Chondrocyte (in vitro differentiated cells): Measurements from ENCODE around the gene HSPG2. TPM values are rescaled to one million over a fixed set of nuclear protein-coding genes. Genes with fewer than 3 reads are reported as not detected.
A peak's percentile ranks its signal among the peaks of the same experiment; 100 is the strongest.

Experiments used
- DNase-seq: peaks from one replicate; pipeline ENCODE4 v3.0.0; 2021; ENCODE audit warnings: mixed read lengths, low spot score
- H3K27ac Mint-ChIP-seq: one replicate; pipeline ENCODE4 v1.8.0; 2021; ENCODE audit warnings: mild to moderate bottlenecking, moderate library complexity, mixed read lengths; ENCODE audit not compliant: unreplicated experiment
- H3K27me3 Mint-ChIP-seq: 2 replicates; pipeline ENCODE4 v1.8.0; 2021; ENCODE audit warnings: low read depth, mixed read lengths
- H3K36me3 Mint-ChIP-seq: 2 replicates; pipeline ENCODE4 v1.8.0; 2021; ENCODE audit warnings: low read depth, mixed read lengths
- H3K4me1 Mint-ChIP-seq: 2 replicates; pipeline ENCODE4 v1.8.0; 2021; ENCODE audit warnings: low read depth, mild to moderate bottlenecking, mixed read lengths
- H3K4me3 Mint-ChIP-seq: one replicate; pipeline ENCODE4 v1.8.0; 2021; ENCODE audit warnings: mild to moderate bottlenecking, moderate library complexity, mixed read lengths; ENCODE audit not compliant: unreplicated experiment
- H3K9me3 Mint-ChIP-seq: 2 replicates; pipeline ENCODE4 v1.8.0; 2021; ENCODE audit warnings: low read depth, mixed read lengths
- total RNA-seq: library from RNA; stranded (reverse); gene quantifications from 3 replicates; pipeline ENCODE4 v1.2.1, GENCODE V29; 2021
- TF ChIP-seq, protein P1 (sequence below): fragments of 200-600 bp; sonication (generic); IDR thresholded peaks from 2 replicates; pipeline ENCODE4 v1.5.0; 2021; ENCODE audit warnings: antibody characterized with exemption, mild to moderate bottlenecking, moderate library complexity

HSPG2 gene
- total RNA-seq, 1 donor from 2014 or later, result 481 TPM

DNA sequence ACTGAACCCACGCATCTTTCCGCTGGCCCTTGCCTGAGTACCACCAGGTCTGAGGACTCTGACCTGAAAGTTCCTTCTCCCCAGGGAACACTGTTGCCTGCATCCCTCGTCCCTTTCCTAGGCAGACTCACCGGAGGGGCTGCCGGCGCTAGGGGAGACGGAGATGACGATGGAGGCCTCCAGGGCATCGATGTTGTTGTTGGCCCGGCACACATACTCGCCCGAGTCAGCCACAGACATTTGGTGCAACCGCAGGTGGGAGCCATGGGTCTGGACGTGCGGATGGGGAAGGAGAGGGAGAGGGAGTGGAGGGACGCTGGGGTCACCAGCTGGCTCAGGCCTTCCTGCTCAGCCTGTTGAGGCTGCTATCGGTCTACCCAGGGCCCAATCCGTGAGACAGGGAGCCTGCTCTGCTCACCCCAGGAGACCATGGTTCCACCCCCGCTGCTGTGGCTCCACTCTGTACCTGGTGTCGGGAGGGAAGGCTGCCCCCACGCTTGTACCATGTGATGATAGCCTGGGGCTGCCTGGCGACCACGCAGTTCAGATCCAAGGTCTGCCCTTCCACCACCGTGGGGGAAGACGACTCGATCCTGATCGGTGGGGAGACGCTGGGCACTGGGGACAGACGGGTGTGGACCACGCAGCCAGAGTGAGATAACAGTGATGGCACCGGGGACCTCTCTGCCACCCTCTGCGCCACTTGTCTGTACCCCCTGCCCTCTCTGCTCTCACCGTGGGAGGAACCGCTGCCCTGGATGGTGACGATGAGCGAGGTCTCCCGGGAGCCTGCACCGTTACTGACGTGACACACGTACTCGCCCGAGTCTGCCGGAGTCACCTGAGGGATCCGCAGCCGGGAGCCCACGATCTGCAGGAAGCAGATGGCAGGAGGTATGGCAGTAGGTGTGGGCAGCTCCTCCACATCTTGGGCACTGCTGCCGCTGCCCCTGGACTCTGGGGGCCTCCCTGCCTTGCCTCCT is 89.6 kb downstream of the HSPG2 start:
- Mint-ChIP-seq H3K4me3 (no peak overlapping the region), H3K27me3 (no peaks in the 10 kb centered on the region), H3K9me3 (no peaks in the 10 kb centered on the region), H3K4me1 (no peaks in the 10 kb centered on the region), H3K36me3 (peaks cover 34% of the 10 kb centered on the region), H3K27ac (no peak overlapping the region)
- TF ChIP-seq, protein P1, sequence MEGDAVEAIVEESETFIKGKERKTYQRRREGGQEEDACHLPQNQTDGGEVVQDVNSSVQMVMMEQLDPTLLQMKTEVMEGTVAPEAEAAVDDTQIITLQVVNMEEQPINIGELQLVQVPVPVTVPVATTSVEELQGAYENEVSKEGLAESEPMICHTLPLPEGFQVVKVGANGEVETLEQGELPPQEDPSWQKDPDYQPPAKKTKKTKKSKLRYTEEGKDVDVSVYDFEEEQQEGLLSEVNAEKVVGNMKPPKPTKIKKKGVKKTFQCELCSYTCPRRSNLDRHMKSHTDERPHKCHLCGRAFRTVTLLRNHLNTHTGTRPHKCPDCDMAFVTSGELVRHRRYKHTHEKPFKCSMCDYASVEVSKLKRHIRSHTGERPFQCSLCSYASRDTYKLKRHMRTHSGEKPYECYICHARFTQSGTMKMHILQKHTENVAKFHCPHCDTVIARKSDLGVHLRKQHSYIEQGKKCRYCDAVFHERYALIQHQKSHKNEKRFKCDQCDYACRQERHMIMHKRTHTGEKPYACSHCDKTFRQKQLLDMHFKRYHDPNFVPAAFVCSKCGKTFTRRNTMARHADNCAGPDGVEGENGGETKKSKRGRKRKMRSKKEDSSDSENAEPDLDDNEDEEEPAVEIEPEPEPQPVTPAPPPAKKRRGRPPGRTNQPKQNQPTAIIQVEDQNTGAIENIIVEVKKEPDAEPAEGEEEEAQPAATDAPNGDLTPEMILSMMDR, result no peak
- DNase-seq, result peak; percentile 90

DNA sequence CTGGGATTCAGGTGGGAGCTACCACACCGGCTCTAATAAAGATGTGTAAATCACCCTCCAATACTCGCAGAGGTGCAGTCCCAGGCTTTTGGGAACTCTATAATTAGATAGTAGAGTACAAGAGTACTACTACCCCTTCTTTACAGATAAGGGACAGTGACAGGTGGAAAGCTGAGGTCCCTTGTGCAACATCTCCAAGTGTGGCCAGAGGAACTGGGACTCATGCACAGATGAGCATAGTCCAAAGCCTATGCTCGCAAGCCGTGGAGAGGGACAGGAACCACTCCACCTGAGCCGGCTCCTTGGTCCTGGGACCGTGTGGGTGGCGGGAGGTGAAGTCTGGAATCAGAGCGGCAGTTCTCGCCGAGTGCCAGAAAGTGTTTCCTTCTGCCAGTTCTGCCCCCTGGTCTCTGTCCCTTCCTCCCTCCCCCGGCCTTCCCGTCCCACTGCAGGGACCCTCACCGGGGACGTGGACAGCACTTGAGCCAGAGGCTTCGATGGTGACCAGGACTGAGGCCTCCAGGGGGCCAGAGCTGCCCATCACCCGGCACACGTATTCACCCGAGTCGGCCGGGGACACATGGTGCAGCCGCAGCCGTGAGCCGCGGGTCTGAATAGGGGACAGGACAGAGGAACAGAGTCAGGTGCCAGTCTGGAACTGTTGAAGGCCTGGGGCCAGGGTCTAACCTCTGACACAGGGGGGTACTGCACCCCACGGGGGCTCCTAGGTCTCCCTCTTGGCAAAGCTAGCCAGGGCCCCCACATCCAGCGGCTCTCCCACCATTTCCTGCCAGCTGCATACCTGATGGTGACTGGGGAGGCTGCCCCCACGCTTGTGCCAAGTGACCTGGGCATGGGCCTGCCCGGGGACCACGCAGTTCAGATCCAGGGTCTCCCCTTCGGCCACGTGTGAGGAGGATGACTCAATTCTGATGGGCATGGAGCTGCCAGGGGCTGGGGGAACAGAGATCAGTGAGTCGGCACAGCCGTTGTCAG is 91.2 kb downstream of the HSPG2 start:
- Mint-ChIP-seq H3K36me3 (peaks cover 33% of the 10 kb centered on the region), H3K9me3 (no peaks in the 10 kb centered on the region), H3K27ac (no peak overlapping the region), H3K4me1 (no peaks in the 10 kb centered on the region), H3K27me3 (no peaks in the 10 kb centered on the region), H3K4me3 (no peak overlapping the region)
- no peak for DNase-seq
- TF ChIP-seq, protein P1, result no peak

DNA sequence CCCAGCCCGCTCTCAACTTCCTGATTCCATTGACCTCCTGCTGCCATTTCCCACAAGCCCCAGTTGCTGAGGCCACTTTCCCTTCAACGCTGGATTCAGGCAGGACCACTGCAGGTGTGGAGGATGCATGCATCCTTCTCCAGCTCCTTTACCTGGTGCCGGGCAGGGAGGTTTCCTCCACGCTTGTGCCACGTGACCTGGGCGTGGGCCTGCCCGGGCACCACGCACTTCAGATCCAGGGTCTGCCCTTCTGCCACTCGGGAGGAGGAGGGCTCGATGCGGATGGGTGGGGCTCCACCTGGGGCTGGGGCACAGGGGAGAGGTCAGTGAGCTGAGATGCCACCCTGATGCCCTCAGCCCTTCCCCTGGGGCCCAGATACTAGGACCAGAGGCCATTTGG is 93.1 kb downstream of the HSPG2 start:
- Mint-ChIP-seq H3K9me3 (no peaks in the 10 kb centered on the region), H3K36me3 (peaks cover 36% of the 10 kb centered on the region), H3K4me1 (no peaks in the 10 kb centered on the region), H3K4me3 (no peak overlapping the region), H3K27ac (no peak overlapping the region), H3K27me3 (no peaks in the 10 kb centered on the region)
- DNase-seq, result no peak
- TF ChIP-seq, protein P1, result no peak

DNA sequence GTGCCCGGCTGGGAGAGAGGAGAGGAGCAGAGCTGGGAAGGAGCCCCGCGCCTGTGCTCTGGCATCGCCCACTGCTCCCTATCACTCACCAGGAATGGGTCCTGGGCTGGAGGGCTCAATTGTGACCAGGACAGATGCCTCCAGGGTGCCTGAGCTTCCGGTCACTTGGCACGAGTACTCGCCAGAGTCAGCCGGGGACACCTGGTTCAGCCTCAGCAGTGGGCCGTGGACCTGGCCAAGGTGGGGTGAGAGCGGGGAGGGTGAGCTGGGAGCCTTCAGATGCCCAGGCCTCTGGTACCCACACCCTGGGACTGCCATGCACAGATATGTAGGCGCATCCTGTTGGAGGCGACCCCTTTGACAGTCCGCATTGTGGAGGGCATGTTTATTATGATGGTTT is 93.9 kb downstream of the HSPG2 start:
- peaks cover 40% of the 10 kb centered on the region for H3K36me3 Mint-ChIP-seq

More for the DNA sequence above, 93.9 kb downstream of the HSPG2 start:
- TF ChIP-seq, protein P1, result no peak
- no peaks in the 10 kb centered on the region for H3K9me3 Mint-ChIP-seq
- no peaks in the 10 kb centered on the region for H3K27me3 Mint-ChIP-seq
- no peak overlapping the region for H3K4me3 Mint-ChIP-seq
- no peak overlapping the region for H3K27ac Mint-ChIP-seq
- no peak for DNase-seq
- no peaks in the 10 kb centered on the region for H3K4me1 Mint-ChIP-seq
